Neural crest cell (in vitro differentiated cells): ENCODE measurements around the gene KLHL22. TPM values are rescaled to one million over a fixed set of nuclear protein-coding genes. Genes with fewer than 3 reads are reported as not detected.

Source experiments
- DNase-seq: peaks from one replicate; pipeline ENCODE4 v3.0.0; 2021; ENCODE audit warnings: low read depth, mixed read lengths, low spot score
- H3K27ac Mint-ChIP-seq: one replicate; pipeline ENCODE4 v1.8.0; 2021; ENCODE audit warnings: mild to moderate bottlenecking, mixed read lengths; ENCODE audit not compliant: unreplicated experiment
- H3K27me3 Mint-ChIP-seq: 2 replicates; pipeline ENCODE4 v1.8.0; 2021; ENCODE audit warnings: low read depth, mild to moderate bottlenecking, mixed read lengths
- H3K36me3 Mint-ChIP-seq: 2 replicates; pipeline ENCODE4 v1.8.0; 2021; ENCODE audit warnings: low read depth, mild to moderate bottlenecking, mixed read lengths
- H3K4me1 Mint-ChIP-seq: 2 replicates; pipeline ENCODE4 v1.8.0; 2021; ENCODE audit warnings: mixed read lengths
- H3K4me3 Mint-ChIP-seq: one replicate; pipeline ENCODE4 v1.8.0; 2021; ENCODE audit warnings: mild to moderate bottlenecking, mixed read lengths
- H3K9me3 Mint-ChIP-seq: 2 replicates; pipeline ENCODE4 v1.8.0; 2021; ENCODE audit warnings: mixed read lengths
- total RNA-seq: library from RNA; stranded (reverse); gene quantifications from 2 replicates; pipeline ENCODE4 v1.2.1, GENCODE V29; 2021
- TF ChIP-seq, protein P1 (sequence below): fragments of 200-600 bp; sonication (generic); conservative IDR thresholded peaks from 2 replicates; pipeline ENCODE4 v1.5.0; 2021; ENCODE audit warnings: antibody characterized with exemption, mild to moderate bottlenecking

KLHL22 gene
- total RNA-seq, 1 donor from 2014 or later: 48.9 TPM

DNA sequence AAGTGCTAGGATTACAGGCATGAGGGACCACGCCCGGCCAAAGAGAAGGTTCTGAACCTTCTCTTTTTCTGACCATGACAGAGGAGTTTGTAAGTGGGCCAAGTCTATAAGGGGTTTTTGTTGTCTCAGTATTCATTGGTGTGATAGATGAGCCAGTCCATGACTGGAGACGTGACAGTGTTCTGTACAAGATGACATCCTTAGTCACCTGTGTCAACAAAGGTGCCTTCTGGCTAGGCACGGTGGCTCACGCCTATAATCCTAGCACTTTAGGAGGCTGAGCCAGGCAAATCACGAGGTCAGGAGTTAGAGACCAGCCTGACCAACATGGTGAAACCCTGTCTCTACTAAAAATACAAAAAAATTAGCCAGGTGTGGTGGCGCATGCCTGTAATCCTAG is 4.2 kb upstream of the KLHL22 start:
- Mint-ChIP-seq H3K36me3 (peaks cover 4% of the 10 kb centered on the region), H3K27me3 (no peaks in the 10 kb centered on the region), H3K9me3 (no peaks in the 10 kb centered on the region), H3K4me1 (peaks cover 19% of the 10 kb centered on the region), H3K4me3 (no peak overlapping the region), H3K27ac (no peak overlapping the region)
- TF ChIP-seq, protein P1, sequence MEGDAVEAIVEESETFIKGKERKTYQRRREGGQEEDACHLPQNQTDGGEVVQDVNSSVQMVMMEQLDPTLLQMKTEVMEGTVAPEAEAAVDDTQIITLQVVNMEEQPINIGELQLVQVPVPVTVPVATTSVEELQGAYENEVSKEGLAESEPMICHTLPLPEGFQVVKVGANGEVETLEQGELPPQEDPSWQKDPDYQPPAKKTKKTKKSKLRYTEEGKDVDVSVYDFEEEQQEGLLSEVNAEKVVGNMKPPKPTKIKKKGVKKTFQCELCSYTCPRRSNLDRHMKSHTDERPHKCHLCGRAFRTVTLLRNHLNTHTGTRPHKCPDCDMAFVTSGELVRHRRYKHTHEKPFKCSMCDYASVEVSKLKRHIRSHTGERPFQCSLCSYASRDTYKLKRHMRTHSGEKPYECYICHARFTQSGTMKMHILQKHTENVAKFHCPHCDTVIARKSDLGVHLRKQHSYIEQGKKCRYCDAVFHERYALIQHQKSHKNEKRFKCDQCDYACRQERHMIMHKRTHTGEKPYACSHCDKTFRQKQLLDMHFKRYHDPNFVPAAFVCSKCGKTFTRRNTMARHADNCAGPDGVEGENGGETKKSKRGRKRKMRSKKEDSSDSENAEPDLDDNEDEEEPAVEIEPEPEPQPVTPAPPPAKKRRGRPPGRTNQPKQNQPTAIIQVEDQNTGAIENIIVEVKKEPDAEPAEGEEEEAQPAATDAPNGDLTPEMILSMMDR: no peak
- no peak for DNase-seq

DNA sequence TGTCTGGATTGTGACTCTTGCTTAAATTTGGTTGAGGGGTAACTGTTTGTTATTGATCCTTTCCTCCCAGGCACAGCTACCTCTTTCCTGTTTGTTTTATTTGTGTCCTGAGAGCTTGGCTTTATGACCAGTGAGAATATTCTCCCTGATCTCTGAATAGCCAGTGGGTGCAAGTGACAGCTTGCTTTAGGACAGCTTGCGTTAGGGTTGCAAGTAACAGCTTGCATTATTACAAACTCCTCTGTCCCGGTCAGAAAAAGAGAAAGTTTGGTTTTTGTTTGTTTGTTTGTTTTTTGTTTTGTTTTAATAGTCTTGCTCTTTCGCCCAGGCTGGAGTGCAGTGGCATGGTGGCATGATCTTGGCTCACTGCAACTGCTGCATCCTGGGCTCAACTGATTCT is 3.3 kb upstream of the KLHL22 start:
- Mint-ChIP-seq H3K4me3 (peak overlapping the region; percentile 50), H3K4me1 (peaks cover 24% of the 10 kb centered on the region), H3K27ac (no peak overlapping the region), H3K27me3 (no peaks in the 10 kb centered on the region), H3K9me3 (no peaks in the 10 kb centered on the region), H3K36me3 (peaks cover 4% of the 10 kb centered on the region)
- TF ChIP-seq, protein P1: no peak
- DNase-seq: no peak

DNA sequence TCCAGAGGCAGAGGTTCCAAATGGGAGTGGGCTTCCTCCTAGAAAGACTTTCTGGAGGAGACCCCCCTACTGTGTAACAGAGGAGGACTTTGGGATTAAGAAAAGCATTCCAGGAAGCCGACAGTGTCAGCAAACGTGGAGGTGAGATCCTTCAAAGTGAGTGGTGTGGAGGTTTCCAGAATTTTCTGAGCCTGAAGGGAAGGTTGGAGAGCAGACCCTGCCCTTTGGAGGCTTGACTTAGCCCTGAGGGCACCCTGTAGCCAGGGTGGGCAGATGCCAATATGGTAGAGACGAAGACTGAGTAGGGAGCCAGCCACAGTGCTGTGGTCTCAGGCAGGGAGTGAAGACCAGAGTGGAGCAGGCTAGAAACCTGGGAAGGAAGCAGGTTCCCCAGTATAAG is 1.8 kb upstream of the KLHL22 start:
- Mint-ChIP-seq H3K9me3 (no peaks in the 10 kb centered on the region), H3K27me3 (no peaks in the 10 kb centered on the region), H3K4me3 (peak overlapping the region; percentile 41), H3K27ac (no peak overlapping the region), H3K4me1 (peaks cover 31% of the 10 kb centered on the region), H3K36me3 (peaks cover 4% of the 10 kb centered on the region)
- TF ChIP-seq, protein P1: no peak
- DNase-seq: no peak

DNA sequence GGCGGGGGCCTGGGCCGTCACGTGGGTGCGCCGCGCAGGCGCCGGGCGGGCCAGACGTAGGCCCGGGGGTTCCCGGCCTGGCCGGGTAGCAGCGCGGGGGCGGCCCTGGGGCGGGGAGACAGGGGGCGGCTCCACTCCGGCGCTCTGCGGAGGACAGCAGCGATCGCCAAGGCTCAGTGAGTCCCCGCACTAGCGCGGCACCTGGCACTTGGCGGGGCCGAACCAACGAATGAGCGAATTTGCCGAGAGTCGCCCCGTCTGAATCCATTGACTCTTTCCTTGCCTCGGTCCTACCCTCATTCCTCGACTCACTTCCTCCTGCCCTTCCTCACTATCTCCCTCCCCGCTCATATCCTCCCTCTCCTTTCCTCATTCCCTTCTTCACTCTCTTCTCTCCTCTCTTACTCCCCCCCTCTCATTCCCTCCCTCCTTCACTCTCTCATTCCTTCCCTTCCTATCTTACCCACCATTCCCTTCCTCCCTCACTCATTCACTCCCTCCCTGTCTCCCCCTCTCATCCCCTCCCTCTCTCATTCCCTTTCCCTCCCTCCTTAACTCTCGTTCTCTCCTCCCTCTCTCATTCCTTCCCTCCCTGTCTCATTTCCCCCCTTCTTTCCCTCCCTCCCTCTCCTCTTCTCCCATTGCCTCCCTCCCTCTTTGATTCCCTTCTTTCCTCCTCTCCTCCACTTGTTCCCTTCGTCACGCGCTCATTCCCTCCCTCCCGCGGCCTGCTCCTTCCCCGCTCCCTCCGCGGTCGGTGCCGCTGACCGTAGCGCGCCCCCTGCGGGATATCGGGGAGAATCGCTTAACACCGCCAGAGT is 476 bp upstream of the KLHL22 start:
- H3K4me3 Mint-ChIP-seq: peak overlapping the region; percentile 93
- peak; percentile 84 for DNase-seq
- peak overlapping the region; percentile 92 for H3K27ac Mint-ChIP-seq
- H3K27me3 Mint-ChIP-seq: no peaks in the 10 kb centered on the region
- H3K36me3 Mint-ChIP-seq: peaks cover under 1% of the 10 kb centered on the region
- H3K4me1 Mint-ChIP-seq: peaks cover 38% of the 10 kb centered on the region
- TF ChIP-seq, protein P1: peak; percentile 93
- H3K9me3 Mint-ChIP-seq: no peaks in the 10 kb centered on the region

DNA sequence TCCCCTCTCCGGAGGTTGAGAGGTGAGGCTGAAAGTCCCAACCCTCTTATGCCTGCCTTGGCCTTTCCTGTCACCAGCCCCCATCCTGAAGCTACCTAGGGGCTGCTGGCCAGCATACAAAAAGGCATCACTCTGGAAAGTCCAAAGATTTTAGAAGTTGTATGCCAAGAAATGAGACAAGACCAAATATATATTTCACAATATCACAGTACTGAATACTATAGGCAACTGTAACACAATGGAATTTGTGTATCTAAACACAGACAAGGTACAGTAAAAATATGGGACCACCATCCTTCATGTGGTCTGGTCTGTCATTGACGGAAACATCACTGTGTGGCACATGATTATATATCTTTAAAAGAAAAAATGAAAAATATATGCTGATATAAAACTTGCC is 4.2 kb downstream of the KLHL22 start:
- no peak overlapping the region for H3K4me3 Mint-ChIP-seq
- peaks cover 27% of the 10 kb centered on the region for H3K4me1 Mint-ChIP-seq
- TF ChIP-seq, protein P1: no peak
- H3K9me3 Mint-ChIP-seq: no peaks in the 10 kb centered on the region
- no peaks in the 10 kb centered on the region for H3K36me3 Mint-ChIP-seq
- no peak overlapping the region for H3K27ac Mint-ChIP-seq
- no peaks in the 10 kb centered on the region for H3K27me3 Mint-ChIP-seq
- DNase-seq: no peak
